Measurements from ENCODE around the gene LPAR3.

LPAR3 gene

DNA sequence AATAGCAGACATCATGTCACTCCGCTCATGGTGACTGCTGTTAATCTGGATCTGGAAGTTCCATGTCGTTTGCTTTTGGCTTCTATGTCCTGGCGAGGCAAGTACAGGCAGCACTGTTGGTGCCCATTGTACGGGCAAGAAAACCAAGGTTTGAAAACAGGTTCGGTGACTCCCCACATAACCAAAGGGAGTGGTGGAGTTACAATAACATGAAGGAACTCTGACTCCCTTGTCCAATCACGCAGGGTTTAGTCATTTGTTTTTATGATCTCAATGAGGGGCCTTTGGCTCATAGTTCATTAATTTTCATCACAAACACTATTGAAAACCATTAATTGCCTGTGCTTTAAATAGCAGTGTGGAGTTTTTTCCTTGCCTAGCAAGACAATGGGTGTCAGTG, 119.8 kb downstream of the LPAR3 start:
- no peak for DNase-seq

DNA sequence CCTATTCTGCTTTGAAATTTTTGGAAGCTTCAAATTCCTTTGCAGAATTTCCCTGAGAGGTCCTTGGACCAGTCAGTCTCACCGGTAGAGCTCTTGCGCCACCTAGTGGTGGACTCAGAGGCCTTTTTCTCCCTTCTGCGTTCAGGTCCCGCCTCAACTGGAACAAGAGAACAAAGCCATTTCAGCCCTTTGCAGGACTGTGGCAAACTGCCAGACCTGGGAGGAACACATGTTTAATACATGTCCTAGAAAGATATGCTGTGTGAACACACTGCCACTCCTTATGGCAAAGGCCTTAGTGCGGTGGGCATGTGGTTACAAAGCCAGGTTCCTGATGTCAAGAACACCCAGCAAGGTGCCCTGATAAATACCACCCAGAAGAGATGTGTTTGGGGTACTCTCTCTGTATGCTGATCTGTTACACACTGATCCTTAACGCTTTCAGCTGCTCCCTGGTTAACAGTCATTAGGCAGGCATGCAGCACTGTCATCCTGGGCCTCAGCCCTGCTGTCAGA, 120.5 kb downstream of the LPAR3 start:
- DNase-seq = peak; percentile 95

DNA sequence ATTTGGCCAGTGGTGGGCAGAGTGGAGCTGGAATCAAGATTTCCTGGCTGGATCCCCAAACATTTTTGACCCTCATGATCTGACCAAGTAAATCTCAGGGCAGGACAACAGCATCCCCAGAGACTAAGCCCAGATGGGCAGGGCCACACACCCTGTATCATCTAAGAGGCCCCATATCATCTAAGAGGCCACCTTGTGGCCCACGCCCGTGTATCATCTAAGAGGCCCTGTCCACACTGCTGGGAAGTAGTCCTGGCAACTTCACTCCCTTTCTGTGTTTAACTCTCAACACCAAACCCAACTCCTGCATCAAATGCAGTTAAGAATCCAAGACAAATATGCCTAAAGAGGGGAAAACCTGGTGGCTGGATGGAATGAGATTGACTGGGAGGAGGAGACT, 121.1 kb downstream of the LPAR3 start:
- DNase-seq = no peak

DNA sequence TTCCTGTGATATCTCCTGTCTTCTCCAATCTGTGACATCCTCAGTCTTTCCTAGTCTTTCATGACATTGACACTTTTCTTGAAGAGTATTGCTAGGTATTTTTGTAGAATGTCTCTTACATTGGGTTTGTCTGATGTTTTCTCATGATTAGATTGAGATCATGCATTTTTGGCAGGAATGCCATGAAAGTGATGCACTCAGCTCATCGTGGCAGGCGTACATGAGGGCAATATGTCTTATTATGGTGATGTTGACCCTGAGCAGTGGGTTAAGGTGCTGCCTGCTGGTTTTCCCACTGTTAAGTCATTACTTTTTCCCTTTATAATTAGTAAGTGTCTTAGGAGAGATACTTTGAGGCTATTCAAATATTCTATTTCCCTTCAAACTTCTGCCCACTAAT, 122.5 kb downstream of the LPAR3 start:
- DNase-seq = no peak

DNA sequence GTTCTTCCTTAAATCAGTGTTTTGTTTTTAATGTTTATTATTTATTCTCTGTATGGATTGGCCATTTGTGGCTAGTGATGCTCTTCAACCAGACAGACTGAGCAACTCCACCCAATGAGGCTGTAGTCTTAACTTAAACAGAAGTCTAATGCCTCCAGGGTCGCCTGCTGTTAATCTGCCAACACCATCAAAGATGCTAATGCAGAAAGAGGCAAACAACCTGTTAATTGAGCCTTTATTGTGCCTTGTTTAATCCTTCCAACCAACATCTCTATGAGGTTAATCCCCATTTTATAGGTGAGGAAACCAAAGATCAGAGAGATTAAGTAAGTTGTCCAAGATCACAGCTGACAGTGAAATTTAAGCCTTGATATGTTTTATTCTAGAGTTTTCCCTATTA, 123.4 kb downstream of the LPAR3 start:
- no peak for DNase-seq

DNA sequence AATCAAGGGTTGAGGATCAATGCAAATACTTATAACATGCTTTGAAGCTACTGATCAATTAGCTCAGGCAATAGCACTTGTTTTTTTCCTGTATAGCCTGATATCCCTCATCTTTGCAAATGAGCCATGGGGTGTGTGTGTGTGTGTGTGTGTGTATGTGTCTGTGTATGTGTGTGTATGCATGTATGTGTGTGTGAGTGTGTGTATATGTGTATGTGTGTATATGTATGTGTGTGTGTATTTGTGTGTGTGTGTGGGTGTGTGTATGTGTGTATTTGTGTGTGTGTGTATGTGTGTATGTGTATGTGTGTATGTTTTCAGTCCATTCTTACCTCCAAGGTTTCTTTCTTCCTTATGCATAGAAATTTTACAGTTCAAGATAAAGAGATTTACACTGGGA, 124.4 kb downstream of the LPAR3 start:
- no peak for DNase-seq

DNA sequence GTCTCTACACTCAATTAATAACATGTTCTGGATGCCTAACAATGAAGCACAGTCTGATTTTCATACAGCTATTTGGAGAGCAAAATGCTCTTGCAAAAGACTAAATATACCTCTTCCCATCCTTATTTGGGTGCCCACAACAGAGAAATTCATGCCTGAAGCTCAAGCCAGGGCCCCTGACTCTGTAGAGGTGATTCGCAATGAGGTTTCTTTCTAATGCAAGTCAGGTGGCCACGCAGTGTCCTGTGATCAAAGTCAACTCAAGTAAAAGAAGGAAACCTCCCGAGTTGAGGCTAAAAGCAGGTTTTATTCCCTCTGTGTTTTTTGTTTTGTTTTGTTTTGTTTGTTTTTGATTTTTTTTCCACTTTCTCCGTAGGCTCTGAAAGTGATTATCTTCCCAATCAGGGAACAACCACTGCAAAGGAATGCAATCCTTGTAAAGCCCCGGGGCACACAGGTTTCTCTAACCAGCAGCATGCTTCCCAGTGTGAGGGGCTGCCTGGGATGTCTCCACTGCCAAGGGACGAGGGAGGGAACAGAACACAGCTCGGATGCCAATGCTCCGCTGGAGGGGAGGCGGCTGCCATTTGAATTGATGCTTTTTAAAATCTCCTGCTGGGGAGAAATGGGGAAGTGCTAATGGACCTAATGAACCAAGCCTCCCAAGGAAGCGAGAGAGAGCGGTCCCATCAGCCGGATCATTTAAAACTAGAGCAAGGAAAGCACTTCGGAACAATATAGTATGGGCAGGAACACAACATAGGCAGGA, 128.9 kb downstream of the LPAR3 start:
- peak; percentile 54 for DNase-seq

DNA sequence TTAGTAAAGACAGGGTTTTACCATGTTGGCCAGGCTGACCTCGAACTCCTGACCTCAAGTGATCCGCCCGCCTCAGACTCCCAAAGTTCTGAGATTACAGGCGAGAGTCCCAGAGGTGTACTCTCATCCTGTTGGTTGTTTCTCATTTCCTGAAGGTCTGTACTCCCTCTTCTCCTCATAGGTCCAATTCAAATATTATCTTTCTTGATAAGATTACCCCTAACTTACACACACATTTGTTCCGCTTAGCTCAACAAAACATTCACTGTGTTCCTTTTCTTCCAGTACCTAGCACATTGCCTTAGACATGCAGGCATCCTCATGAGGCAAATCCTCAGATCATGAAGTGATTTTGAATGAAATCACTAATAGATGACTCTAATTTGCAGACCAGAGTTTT, 130.3 kb downstream of the LPAR3 start:
- no peak for DNase-seq
